NCI-H526 (cell line): Measurements from ENCODE around the gene LMNB1.
"Not testable (repeated sequence)": the region's sequence is repeated elsewhere in the genome, so short reads cannot be mapped to it uniquely, and the experiment has no call there.

Experiments used
- DNase-seq, 2 experiments: peaks; one replicate each; lab custom pipeline; 2025; lab: John Stamatoyannopoulos, UW

LMNB1 gene

DNA sequence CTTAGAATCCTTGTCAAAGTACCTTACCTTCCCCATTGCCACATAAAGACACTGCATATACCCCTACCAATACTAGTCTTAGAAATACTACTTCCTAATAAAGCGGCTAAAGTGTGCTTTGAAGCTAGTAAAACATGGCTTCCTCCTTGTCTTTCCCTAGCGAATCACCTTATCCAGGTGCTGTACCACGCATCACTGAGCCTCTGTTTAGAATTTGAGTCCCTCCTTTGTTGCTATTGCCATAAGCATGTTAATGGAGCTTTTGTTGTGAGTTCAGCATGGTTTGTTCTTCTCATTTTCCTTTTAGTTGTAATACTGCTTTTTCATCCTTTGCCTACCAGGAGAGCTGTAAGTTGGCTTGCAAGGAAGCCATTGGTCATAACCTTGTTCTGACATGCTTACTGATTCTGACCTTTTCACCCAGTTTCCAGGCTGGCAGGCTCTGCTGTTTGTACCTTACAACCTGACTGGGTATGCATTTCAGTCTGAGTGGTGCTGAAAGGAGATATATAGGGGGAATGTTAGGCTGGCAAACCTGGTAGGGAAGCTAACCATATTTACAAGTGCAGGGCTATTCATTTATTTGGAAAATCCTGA is 49.8 kb downstream of the LMNB1 start:
- DNase-seq: no peak

DNA sequence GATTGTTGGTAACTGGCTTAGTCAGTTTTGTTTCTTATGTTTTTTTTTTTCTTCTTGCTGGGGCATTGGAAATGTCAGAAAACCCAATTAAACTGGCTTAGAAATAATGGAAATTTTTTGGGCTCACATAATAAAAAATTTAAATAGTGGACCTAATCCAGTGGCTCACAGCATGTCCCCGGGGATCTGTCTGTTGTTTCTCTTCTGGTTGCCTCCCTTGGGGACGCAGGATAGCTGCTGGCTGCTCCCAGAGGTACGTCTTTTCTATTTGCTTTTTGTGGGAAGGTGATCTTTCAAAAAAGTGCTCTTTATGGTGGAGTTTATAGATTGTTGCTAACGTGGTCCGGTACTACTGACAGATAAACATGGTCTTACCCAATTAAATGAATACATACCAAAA is 52.2 kb downstream of the LMNB1 start:
- DNase-seq: no peak

DNA sequence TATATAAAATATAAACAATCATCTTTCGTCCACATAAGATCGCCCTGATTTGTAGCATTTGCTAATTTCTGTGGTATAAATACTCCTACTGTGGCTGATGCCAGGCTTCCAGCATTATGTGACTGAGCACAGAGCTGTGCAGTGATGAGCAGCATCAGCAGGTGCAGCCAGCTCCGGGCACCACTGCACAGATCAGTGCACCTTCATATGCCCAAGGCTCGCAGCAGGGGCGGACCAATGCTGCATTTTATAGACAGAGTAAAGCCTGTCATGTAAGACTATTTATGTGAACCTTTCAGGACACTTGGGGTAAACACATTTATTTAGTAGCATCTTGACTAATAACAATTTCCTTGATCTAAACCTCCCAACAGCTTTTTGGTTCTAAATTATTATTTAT is 53.1 kb downstream of the LMNB1 start:
- DNase-seq: no peak

DNA sequence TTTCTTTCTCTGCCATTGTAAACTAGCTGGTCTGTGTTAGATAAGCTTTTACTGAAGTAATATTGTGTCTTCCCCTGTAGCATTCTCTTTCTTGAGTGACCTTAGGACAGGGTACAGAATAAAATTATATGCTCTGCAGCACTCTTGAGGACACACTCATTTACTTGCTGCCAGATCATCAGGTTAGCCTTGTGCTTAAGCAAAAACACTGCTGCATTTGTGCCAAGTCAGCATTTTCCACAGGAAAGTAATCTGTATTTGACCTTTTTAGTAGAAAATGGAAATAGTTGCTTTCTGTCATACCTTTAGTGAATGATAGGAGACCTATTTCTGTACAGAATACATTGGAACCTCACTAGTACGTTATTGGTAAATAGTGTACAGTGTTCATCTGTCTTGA is 54.2 kb downstream of the LMNB1 start:
- no peak for DNase-seq

DNA sequence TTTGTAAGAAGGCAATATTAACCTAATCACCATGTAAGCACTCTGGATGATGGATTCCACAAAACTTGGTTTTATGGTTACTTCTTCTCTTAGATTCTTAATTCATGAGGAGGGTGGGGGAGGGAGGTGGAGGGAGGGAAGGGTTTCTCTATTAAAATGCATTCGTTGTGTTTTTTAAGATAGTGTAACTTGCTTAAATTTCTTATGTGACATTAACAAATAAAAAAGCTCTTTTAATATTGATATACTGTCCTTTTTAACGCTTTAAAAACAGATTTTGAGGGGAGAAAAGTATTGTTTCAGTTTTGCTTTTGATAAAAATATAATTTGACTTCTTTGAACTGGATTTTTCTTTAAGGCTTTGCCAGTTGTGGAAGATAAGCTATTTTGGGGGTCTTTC is 59.8 kb downstream of the LMNB1 start:
- no peak for DNase-seq

DNA sequence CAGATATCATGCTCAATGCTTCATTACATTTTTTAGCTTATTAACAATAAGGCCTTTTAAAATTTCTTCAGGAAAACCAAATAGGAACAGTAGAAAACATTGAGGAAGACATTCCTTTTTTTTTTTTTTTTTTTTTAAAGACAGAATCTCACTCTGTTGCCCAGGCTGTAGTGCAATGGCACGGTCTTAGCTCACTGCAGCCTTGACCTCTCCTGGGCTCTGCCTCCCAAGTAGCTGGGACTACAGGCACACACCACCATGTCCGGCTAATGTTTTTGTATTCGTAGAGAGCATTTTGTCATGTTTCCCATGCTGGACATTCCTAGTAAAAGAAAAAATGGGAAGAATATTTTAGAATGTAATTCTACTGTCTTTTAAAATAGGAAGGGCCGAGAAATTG is 60.3 kb downstream of the LMNB1 start:
- DNase-seq: no peak

DNA sequence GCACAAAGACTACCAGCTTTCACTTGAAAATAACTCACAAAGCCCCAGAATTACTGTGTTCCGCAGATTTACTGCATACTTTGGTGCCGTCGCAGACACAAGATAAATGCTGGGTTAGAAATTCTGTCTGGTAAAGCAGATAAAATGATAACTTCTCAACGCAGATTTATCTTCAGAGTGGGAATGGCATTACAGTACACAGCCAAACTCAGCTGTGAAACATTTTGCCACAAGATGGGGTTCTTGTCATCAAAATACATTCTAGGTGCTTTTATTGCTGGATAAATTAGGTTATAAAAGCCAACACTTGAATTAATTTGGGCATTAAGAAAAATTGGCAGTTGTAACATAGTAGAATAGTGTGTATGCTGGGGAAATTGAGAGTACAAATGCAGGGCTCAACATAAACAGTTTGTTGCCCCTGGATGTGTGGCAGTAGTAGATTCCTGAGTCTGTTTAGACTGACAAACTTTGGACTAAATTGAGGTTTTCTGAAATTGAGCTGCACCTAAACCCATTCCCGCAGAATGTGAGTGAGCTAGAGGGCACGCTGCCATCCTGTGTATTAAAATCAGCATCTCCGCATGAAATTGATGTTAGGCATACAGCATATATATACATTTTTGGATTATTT is 61.1 kb downstream of the LMNB1 start:
- no peak for DNase-seq

DNA sequence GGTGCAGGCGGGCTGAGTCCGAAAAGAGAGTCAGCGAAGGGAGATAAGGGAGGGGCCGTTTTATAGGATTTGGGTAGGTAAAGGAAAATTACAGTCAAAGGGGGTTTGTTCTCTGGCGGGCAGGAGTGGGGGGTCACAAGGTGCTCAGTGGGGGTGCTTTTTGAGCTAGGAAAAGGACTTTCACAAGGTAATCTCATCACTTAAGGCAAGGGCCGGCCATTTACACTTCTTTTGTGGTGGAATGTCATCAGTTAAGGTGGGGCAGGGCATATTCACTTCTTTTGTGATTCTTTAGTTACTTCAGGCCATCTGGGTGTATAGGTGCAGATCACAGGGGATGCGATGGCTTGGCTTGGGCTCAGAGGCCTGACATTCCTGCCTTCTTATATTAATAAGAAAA is 62.5 kb downstream of the LMNB1 start:
- DNase-seq: not testable (repeated sequence)

DNA sequence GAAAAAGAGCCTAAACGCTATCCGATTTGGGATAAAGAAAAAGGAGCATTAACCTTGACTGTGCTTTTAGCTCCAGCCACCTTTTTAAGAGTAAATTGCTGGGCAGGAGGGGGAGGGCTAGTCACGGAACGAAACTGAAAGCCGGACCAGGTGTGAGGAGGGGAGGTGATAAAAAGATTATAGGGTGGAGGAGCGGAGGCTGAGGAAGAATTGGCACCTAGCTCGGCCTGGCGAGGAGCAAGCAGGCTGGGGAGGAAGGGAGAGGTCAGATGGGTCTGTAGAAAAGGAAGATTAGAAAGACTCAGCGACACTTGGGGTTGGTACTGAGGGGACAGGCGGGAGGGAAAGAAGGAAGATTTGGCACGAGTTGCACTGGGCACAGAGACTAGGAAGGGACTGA is 66.4 kb downstream of the LMNB1 start:
- DNase-seq: not testable (repeated sequence)

DNA sequence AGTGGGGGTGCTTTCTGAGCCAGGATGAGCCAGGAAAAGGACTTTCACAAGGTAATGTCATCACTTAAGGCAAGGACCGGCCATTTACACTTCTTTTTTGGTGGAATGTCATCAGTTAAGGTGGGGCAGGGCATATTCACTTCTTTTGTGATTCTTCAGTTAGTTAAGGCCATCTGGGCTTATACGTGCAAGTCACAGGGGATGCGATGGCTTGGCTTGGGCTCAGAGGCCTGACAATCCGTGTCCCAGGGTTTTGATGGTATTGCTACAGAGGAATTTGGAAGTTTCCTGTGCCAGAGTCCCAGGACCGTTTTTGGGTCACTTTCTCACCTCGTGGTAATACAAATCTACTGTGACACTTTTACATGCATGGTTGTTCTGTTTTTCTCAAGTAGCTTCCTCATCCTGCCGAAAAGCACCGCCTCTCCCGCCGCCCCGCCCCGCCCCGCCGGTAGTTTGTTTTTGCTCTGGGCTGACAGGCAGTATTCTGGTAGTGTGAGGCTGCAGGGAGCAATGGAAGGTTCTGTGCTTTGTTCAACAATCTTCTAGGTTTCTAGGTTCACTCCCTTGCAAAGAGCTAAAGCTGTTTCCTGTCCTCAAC is 68.6 kb downstream of the LMNB1 start:
- DNase-seq: not testable (repeated sequence)

DNA sequence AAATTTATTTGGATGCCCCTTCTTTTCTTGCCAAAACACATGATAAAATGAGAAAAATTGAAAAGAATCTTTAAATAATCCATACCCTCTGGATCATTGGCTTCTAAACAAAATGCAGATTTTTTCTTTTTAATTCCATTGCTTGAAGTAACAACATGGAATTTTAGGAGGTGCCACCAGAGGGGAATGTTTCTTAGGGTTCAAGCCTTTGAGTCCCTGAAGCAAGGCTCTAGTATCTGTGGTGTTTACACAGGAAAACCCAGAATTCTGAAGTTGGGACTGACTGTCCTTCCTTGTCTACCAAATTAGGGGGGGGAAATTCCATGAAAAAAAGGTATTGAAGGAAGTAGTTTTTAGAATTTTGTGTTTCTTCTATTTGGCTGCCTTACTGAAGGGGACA is 69.4 kb downstream of the LMNB1 start:
- DNase-seq: no peak

DNA sequence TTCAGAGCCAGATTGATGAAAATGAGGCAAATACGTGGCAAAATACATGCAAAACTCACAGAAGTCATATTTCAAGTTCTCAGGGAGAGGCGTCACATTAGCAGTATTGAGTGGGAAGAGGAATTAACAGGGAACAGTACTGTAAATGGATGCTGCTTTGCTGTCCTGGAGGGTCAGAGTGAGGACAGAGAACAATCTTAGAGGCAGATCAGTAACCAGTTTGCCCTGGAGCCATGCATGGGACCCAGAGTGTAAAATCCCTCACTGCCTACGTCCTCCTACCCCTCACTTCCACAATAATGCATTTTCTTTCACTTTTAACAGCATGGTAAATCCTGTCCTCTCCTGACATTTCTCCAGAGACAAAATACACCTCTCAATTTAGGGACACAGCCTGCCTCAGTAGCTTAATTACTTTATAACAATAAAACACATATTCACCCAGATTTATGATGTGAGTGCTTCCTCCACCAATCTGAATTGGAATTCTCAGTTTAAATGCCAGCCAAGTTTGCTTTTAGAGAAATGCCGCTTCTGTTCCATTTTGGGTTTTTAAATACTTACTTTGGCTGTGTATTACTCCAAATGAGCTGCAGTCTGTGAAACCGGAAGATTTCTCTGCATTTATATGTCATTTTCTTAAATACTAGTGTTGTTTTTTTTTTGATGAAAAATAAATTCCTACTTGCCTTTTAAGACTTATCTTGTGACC is 70.0 kb downstream of the LMNB1 start:
- DNase-seq: no peak

DNA sequence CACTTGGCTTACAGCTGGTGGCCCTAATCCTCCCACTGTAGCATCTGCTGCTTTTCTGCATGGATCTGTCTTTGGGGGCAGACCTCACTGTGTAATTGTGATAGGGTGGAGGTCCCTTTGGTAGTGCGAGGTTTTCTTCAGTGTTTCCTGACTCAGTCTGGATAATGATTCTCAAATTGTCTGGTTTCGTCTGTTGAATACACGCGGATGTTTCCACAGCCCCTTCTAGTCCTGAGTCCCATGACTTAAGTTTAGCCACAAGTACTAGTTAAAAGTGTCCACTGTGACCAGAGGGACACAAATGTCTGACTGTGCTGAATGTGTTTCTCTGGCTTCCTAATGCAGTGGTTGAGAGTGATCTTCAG is 70.5 kb downstream of the LMNB1 start:
- no peak for DNase-seq

DNA sequence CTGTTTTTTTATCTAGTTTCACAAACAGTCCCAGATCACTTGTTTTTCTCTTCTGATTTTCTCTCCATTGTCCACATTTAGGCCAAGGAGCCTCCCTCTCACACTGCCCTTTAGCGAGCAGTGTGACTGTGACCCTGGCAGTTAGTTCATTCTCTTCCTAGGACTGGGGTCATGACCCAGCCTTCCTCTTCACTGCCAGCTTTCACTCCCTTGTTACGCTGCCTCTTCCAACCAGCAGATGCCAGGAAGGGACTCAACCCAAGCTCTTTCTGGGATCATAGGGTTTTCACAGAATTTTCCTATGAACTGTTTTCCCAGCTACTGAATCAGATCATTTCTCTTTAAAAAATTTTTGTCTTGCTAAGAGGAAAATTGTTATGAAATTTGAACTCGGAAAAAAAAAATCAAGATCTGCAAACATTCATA is 70.9 kb downstream of the LMNB1 start:
- DNase-seq: no peak

DNA sequence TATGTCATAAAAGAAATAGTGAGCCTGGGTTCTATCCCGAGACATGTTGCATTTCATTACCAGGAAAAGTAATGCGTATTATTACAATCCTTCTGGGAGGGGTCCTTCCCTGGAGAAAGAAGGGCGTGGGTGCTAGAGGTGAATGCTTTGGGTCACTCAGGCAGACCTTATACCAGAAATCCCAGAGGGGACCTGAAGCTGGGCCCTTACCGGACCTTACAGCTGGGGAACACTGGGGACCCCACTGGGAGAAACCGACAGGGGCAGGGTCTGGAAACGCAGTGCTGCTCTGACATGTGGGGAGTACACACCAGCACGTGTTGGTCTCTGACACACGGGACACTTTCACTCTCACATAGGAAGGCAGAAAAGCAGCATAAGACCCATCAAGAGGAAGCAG is 71.3 kb downstream of the LMNB1 start:
- DNase-seq: no peak

DNA sequence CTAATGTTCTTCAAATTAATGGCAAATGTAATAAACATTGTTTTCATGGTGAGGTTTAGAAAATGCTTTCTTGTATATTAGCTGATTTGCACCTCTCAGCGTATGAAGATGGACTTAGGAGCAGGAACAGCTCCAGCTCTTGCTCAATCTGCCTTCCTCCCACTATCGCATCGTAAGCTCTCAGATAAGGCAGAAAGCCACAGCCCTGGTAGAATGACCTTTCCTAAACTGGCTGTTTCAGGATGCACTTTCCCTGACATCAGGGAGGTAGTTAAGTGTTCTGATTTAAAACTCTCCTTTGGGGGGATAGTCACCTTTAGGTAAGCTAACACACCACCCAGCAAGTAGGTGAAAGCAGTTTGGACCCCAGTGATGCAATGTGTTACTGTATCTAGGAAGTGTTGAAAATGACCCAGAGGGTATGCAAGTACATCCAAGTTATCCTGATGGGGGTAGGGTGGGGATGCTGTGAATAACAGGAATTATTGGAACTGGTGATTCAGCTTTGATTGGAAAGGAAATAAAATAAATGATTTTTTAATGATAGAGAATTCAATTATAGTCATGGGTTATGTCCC is 72.3 kb downstream of the LMNB1 start:
- no peak for DNase-seq

DNA sequence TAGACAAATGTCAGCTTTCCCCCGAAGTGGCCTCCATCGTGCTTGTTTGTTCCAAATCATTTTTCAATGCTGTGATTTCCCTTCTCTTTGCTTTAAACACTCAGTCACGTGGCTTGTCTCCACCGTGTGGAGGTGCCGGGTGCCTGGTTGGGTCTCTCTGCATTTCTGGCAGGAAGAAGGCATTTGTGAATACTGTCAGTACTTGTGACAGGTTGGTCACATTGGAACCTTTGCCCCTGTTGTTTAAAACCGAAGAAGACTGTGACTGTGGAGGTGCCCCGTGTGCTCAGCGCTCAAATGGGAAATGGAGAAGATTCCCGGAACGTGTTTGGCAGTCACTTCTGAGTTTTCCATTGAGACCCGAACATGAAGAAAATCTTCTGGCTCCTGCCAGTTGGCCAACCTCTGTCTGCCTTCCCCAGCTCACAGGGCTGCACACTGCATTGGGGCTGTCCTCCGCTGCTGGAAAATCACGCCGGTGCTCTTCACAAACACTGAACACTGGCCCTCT is 74.6 kb downstream of the LMNB1 start:
- DNase-seq: no peak

DNA sequence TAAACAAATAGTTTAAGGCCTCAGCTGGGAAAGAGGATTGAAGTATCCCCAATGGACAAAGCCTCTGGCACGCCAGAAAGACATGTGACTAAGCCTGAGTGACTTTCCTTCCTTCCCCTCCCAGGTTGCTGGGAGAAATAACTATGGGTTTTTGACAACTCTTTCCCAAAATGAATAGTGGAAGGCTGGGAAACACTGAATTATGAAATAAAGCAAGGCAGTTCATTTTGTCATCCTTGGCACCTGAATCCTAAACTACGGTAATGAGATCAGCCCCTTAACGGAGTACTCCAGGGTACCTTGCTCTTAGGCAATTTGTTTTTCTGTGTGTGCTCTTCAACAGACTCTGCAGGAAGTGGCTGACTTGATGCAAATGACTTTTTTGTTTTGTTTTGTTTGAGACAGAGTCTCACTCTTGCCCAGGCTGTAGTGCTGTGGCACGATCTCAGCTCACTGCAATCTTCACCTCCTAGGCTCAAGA is 75.2 kb downstream of the LMNB1 start:
- DNase-seq: peak; percentile 16 to 20

DNA sequence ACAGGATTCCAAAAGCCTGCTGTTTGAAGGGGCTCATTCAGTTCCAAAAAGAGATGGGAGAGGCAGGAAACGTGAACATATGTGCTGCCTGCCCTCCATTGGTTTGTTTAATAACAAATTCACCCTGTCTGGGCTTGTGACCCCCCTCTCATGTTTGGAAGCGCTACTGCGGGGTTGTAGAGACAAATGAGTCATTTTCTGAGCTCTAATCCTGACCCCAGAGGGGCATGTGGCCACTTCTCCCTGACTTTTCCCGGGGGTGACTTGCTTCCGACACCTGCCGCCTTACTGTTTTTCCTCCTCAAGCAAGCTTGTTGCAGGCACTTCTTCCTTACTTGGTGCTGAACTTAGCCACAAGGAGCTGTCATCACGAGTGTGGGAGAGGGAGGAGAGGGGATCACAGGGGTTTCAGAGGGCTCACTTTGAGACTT is 75.9 kb downstream of the LMNB1 start:
- DNase-seq: no peak

DNA sequence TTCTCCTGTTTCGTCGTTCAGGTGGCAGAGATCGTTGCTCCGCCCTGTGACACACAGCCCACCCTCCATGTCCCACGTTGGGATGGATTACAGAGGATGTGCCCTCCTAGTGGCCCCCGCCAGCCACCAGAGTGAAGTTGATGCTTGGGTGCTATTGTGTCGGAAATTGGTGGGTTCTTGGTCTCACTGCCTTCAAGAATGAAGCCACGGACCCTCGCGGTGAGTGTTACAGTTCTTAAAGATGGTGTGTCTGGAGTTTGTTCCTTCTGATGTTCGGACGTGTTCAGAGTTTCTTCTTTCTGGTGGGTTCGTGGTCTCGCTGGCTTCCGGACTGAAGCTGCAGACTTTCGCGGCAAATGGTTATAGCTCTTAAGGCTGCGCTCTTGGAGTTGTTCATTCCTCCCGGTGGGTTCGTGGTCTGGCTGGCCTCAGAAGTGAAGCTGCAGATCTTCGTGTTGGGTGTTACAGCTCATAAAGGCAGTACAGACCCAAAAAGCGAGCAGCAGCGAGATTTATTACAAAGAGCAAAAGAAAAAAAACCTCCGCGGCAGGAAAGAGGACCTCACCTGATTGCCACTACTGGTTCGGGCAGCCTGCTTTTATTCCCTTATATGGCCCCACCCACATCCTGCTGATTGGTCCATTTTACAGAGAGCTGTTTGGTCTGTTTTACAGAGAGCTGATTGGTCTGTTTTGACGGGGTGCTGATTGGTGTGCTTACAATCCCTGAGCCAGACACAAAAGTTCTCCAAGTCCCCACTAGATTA is 76.8 kb downstream of the LMNB1 start:
- not testable (repeated sequence) for DNase-seq

DNA sequence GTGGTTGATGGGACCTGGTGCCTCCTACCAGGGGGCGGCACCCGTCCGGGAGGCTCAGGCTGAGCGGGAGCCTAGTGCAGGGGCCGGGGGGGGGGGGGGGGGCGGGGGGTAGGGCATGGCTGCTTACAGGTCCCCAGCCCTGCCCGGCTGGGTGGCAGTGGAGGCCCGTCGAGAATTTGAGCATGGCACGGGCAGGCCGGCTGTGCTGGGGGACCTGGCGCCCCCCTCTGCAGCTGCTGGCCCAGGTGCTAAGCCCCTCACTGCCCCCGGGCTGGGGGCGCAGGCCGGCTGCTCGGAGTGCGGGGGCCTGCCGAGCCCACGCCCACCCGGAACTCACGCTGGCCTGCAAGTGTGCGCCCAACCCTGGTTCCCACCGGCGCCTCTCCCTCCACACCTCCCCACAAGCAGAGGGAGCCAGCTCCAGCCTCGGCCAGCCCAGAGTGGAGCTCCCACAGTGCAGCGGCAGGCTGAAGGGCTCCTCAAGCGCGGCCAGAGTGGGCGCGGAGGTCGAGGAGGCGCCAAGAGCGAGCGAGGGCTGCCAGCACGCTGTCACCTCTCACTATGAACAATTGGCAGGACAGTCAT is 77.7 kb downstream of the LMNB1 start:
- no peak for DNase-seq
